HepG2 (cell line): ENCODE results near the gene LLGL2. TPM values are rescaled to one million over a fixed set of nuclear protein-coding genes. Genes with fewer than 3 reads are reported as not detected.
A peak's percentile ranks its signal among the peaks of the same experiment; 100 is the strongest.

Source experiments
- ETV6 ChIP-seq: sonication (generic); formaldehyde crosslinking; conservative IDR thresholded peaks from 2 replicates; pipeline ENCODE4 v1.4.0; 2020; ENCODE audit warnings: missing genetic modification reagents
- GATAD1 ChIP-seq: IDR thresholded peaks from 2 replicates; pipeline ENCODE4 v1.6.1; 2016; ENCODE audit warnings: missing genetic modification reagents, missing compliant biosample characterization
- HNF4A ChIP-seq: sonication (generic); formaldehyde crosslinking; IDR thresholded peaks from 2 replicates; pipeline ENCODE4 v1.4.0; 2020; ENCODE audit warnings: missing genetic modification reagents
- RBFOX2 ChIP-seq: fragments of 200-400 bp; formaldehyde crosslinking; IDR thresholded peaks from 2 replicates; pipeline ENCODE4 v1.6.1; 2017; ENCODE audit warnings: low read depth, mild to moderate bottlenecking, low read length
- STAG1 ChIP-seq: sonication (generic); formaldehyde crosslinking; IDR thresholded peaks from 2 replicates; pipeline ENCODE4 v1.4.0; 2020; ENCODE audit warnings: missing genetic modification reagents
- ZBTB7B ChIP-seq: sonication (generic); formaldehyde crosslinking; IDR thresholded peaks from 2 replicates; pipeline ENCODE4 v1.4.0; 2020; ENCODE audit warnings: missing genetic modification reagents
- ZNF773 ChIP-seq: sonication (generic); formaldehyde crosslinking; IDR thresholded peaks from 2 replicates; pipeline ENCODE4 v1.4.0; 2020; ENCODE audit warnings: missing genetic modification reagents, borderline replicate concordance
- polyA plus RNA-seq, 8 experiments: library from polyadenylated mRNA; depleted of rRNA in 3 of 8; stranded (reverse) in 7 of 8; unstranded in 1 of 8; fragments of >200 nt; fragmentation: Illumina TruSeq in 4 of 8; extraction: Trizol in 4 of 8; gene quantifications; 2 replicates each; pipeline versions ENCODE4 v1.2.1 to v1.2.3, GENCODE V29; 2011 to 2016; ENCODE audit warnings: low read depth in 4 of 8, missing spikeins in 1 of 8, mixed read lengths in 1 of 8; ENCODE audit not compliant: insufficient read depth in 1 of 8
- total RNA-seq, 5 experiments: library from RNA; depleted of rRNA; stranded (reverse); fragments of >200 nt; fragmentation: Illumina TruSeq; extraction: Trizol; gene quantifications; 2 replicates each; pipeline ENCODE4 v1.2.3, GENCODE V29; 2016; ENCODE audit warnings: low read depth in 1 of 5
- TF ChIP-seq, protein P1 (sequence below): sonication (generic); formaldehyde crosslinking; IDR thresholded peaks from 2 replicates; pipeline ENCODE4 v1.8.0; 2022; ENCODE audit warnings: mild to moderate bottlenecking, missing genetic modification reagents, moderate library complexity
- TF ChIP-seq, protein P2 (sequence below), 2 experiments: fragments of 450-650 bp in 1 of 2; sonication (generic) in 1 of 2; formaldehyde crosslinking in 1 of 2; IDR thresholded peaks; 2 replicates each; pipeline versions ENCODE4 v1.6.1 to v1.8.0; 2016 to 2022; ENCODE audit warnings: antibody characterized with exemption in 1 of 2, mild to moderate bottlenecking in 1 of 2, missing genetic modification reagents in 1 of 2
- TF ChIP-seq, protein P3 (sequence below): sonication (generic); formaldehyde crosslinking; IDR thresholded peaks from 2 replicates; pipeline ENCODE4 v1.4.0; 2020; ENCODE audit warnings: missing genetic modification reagents
- TF ChIP-seq, protein P4 (sequence below): sonication (generic); formaldehyde crosslinking; IDR thresholded peaks from 2 replicates; pipeline ENCODE4 v1.8.1; 2023; ENCODE audit warnings: mild to moderate bottlenecking, missing genetic modification reagents
- TF ChIP-seq, protein P5 (sequence below): sonication (generic); formaldehyde crosslinking; IDR thresholded peaks from 2 replicates; pipeline ENCODE4 v1.9.0; 2022; ENCODE audit warnings: missing genetic modification reagents, mild to moderate bottlenecking, borderline replicate concordance

Gene LLGL2
- total and polyA plus RNA-seq, 2 of the 13 experiments (the other 11 are each of a cell fraction or from before 2014, with no cell fraction given), result 83.0 to 86.7 TPM

DNA sequence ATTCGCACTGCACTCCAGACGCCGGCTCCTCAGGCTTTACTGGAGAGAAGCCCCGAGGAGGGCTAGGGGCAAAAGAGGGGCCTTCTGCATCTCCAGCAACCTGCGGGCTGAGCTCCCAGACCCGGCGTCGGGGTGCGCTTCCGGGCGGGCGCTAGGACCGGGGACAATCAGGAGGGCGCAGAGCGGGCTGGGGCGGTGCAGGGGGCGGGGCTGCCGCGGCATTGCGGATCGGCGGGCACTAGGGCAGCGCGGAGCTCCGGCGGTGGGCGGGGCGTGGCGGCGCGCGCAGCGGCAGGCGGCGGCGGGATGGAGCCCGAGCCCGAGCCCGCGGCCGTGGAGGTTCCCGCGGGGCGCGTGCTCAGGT lies 9.3 kb upstream of the LLGL2 start, which contains the start of gene TSEN54 (continued):
- TF ChIP-seq, protein P1, sequence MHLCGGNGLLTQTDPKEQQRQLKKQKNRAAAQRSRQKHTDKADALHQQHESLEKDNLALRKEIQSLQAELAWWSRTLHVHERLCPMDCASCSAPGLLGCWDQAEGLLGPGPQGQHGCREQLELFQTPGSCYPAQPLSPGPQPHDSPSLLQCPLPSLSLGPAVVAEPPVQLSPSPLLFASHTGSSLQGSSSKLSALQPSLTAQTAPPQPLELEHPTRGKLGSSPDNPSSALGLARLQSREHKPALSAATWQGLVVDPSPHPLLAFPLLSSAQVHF (CRISPR knock-in tag), result 0 out of 2 replicates have a peak, but pooled peaks have one; percentile 72
- TF ChIP-seq, protein P2, sequence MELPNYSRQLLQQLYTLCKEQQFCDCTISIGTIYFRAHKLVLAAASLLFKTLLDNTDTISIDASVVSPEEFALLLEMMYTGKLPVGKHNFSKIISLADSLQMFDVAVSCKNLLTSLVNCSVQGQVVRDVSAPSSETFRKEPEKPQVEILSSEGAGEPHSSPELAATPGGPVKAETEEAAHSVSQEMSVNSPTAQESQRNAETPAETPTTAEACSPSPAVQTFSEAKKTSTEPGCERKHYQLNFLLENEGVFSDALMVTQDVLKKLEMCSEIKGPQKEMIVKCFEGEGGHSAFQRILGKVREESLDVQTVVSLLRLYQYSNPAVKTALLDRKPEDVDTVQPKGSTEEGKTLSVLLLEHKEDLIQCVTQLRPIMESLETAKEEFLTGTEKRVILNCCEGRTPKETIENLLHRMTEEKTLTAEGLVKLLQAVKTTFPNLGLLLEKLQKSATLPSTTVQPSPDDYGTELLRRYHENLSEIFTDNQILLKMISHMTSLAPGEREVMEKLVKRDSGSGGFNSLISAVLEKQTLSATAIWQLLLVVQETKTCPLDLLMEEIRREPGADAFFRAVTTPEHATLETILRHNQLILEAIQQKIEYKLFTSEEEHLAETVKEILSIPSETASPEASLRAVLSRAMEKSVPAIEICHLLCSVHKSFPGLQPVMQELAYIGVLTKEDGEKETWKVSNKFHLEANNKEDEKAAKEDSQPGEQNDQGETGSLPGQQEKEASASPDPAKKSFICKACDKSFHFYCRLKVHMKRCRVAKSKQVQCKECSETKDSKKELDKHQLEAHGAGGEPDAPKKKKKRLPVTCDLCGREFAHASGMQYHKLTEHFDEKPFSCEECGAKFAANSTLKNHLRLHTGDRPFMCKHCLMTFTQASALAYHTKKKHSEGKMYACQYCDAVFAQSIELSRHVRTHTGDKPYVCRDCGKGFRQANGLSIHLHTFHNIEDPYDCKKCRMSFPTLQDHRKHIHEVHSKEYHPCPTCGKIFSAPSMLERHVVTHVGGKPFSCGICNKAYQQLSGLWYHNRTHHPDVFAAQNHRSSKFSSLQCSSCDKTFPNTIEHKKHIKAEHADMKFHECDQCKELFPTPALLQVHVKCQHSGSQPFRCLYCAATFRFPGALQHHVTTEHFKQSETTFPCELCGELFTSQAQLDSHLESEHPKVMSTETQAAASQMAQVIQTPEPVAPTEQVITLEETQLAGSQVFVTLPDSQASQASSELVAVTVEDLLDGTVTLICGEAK (IDR thresholded peaks at IDR 0.05), result no peak
- TF ChIP-seq, protein P2 (CRISPR knock-in tag; IDR thresholded peaks at IDR 0.05), result no peak
- TF ChIP-seq RBFOX2 (peak; percentile 66), ETV6 (CRISPR knock-in tag) (no peak), ZNF773 (peak; percentile 16; the same call in 1 of the 2 replicates), HNF4A (0 out of 2 replicates have a peak, but pooled peaks have one; percentile 26), ZBTB7B (CRISPR knock-in tag) (no peak), GATAD1 (CRISPR knock-in tag) (0 out of 2 replicates have a peak, but pooled peaks have one; percentile 3), STAG1 (CRISPR knock-in tag) (no peak; the same call in 1 of the 2 replicates)
- TF ChIP-seq, protein P3, sequence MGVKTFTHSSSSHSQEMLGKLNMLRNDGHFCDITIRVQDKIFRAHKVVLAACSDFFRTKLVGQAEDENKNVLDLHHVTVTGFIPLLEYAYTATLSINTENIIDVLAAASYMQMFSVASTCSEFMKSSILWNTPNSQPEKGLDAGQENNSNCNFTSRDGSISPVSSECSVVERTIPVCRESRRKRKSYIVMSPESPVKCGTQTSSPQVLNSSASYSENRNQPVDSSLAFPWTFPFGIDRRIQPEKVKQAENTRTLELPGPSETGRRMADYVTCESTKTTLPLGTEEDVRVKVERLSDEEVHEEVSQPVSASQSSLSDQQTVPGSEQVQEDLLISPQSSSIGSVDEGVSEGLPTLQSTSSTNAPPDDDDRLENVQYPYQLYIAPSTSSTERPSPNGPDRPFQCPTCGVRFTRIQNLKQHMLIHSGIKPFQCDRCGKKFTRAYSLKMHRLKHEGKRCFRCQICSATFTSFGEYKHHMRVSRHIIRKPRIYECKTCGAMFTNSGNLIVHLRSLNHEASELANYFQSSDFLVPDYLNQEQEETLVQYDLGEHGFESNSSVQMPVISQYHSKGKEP (CRISPR knock-in tag), result no peak
- TF ChIP-seq, protein P4, sequence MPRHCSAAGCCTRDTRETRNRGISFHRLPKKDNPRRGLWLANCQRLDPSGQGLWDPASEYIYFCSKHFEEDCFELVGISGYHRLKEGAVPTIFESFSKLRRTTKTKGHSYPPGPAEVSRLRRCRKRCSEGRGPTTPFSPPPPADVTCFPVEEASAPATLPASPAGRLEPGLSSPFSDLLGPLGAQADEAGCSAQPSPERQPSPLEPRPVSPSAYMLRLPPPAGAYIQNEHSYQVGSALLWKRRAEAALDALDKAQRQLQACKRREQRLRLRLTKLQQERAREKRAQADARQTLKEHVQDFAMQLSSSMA, result no peak
- TF ChIP-seq, protein P5, sequence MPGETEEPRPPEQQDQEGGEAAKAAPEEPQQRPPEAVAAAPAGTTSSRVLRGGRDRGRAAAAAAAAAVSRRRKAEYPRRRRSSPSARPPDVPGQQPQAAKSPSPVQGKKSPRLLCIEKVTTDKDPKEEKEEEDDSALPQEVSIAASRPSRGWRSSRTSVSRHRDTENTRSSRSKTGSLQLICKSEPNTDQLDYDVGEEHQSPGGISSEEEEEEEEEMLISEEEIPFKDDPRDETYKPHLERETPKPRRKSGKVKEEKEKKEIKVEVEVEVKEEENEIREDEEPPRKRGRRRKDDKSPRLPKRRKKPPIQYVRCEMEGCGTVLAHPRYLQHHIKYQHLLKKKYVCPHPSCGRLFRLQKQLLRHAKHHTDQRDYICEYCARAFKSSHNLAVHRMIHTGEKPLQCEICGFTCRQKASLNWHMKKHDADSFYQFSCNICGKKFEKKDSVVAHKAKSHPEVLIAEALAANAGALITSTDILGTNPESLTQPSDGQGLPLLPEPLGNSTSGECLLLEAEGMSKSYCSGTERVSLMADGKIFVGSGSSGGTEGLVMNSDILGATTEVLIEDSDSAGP (CRISPR knock-in tag), result peak; percentile 84; the same call in 1 of the 2 replicates
